ENCODE measurements around the gene EPB42.

- TF ChIP-seq CTCF (IDR thresholded peaks at IDR 0.05) = no peak
- no peak for TF ChIP-seq POLR2A (IDR thresholded peaks at IDR 0.05)
Measured at GRCh38 chr15:43218908-43219706, 1.7 kb downstream of the EPB42 start.

Data from right lobe of liver (tissue), 4 donors.